Fibroblast of lung (primary cell): Measurements from ENCODE around the gene HPS3. TPM values are rescaled to one million over a fixed set of nuclear protein-coding genes. Genes with fewer than 3 reads are reported as not detected.

Experiments
- DNase-seq, 2 donors: peaks; one replicate each; pipeline versions ENCODE4 v3.0.0 to v3.0.0-alpha.2; 2010; ENCODE audit warnings: low read depth in 2 of 2
- H2AFZ ChIP-seq: 2 replicates; pipeline ENCODE4 v1.5.1; 2012; ENCODE audit warnings: low read length, control low read depth, inconsistent platforms
- H3K27ac ChIP-seq: 2 replicates; pipeline ENCODE4 v1.5.1; 2011; ENCODE audit warnings: low read length, control low read depth; ENCODE audit not compliant: insufficient read depth
- H3K27me3 ChIP-seq: 2 replicates; pipeline ENCODE4 v1.5.1; 2011; ENCODE audit warnings: mild to moderate bottlenecking, low read length; ENCODE audit not compliant: control insufficient read depth, insufficient read depth
- H3K36me3 ChIP-seq: 2 replicates; pipeline ENCODE4 v1.5.1; 2011; ENCODE audit warnings: low read length; ENCODE audit not compliant: control insufficient read depth, insufficient read depth
- H3K4me1 ChIP-seq: 2 replicates; pipeline ENCODE4 v1.5.1; 2011; ENCODE audit warnings: low read length; ENCODE audit not compliant: control insufficient read depth, insufficient read depth; ENCODE audit errors: extremely low read depth
- H3K4me2 ChIP-seq: 2 replicates; pipeline ENCODE4 v1.5.1; 2011; ENCODE audit warnings: low read length, control low read depth; ENCODE audit not compliant: insufficient read depth; ENCODE audit errors: extremely low read depth
- H3K4me3 ChIP-seq, 4 experiments: fragments of 200-600 bp in 1 of 4; sonication (generic) in 1 of 4; replicated peaks in 1 of 4; 2 replicates each; pipeline ENCODE4 v1.5.1; 2011 to 2016; ENCODE audit warnings: low read length in 4 of 4, low read depth in 3 of 4, mild to moderate bottlenecking in 3 of 4, control low read depth in 2 of 4, inconsistent platforms in 1 of 4, mixed read lengths in 1 of 4; ENCODE audit not compliant: insufficient read depth in 1 of 4; ENCODE audit errors: control extremely low read depth in 1 of 4
- H3K79me2 ChIP-seq: 2 replicates; pipeline ENCODE4 v1.5.1; 2012; ENCODE audit warnings: mild to moderate bottlenecking, low read length, inconsistent platforms; ENCODE audit not compliant: control insufficient read depth, insufficient read depth
- H3K9ac ChIP-seq: 2 replicates; pipeline ENCODE4 v1.5.1; 2011; ENCODE audit warnings: mild to moderate bottlenecking, low read length, control low read depth; ENCODE audit not compliant: insufficient read depth
- H3K9me3 ChIP-seq: 2 replicates; pipeline ENCODE4 v1.5.1; 2012; ENCODE audit warnings: low read depth, low read length; ENCODE audit not compliant: control insufficient read depth, insufficient read depth
- H4K20me1 ChIP-seq: 2 replicates; pipeline ENCODE4 v1.5.1; 2011; ENCODE audit warnings: low read length; ENCODE audit not compliant: control insufficient read depth, insufficient read depth; ENCODE audit errors: extremely low read depth
- EZH2 ChIP-seq: IDR thresholded peaks from 2 replicates; pipeline ENCODE4 v1.5.1; 2012; ENCODE audit warnings: low read length, control low read depth, mild to moderate bottlenecking; ENCODE audit errors: missing control alignments
- polyA minus RNA-seq: library from RNA; depleted of rRNA, polyadenylated mRNA; stranded (reverse); fragments of >200 nt; gene quantifications from 2 replicates; pipeline ENCODE4 v1.2.3, GENCODE V29; 2011; ENCODE audit warnings: low replicate concordance
- polyA plus RNA-seq, 2 donors: library from polyadenylated mRNA; depleted of rRNA in 1 of 2; stranded (reverse) in 1 of 2; unstranded in 1 of 2; fragments of >200 nt; gene quantifications; 2 replicates each; pipeline ENCODE4 v1.2.1, GENCODE V29; 2011 to 2012; ENCODE audit warnings: missing spikeins in 1 of 2
- total RNA-seq: library from RNA; depleted of rRNA; stranded (reverse); fragments of >200 nt; gene quantifications from 2 replicates; pipeline ENCODE4 v1.2.1, GENCODE V29; 2014
- TF ChIP-seq, protein P1 (sequence below), 2 donors: IDR thresholded peaks in 1 of 2; conservative IDR thresholded peaks in 1 of 2; 1 replicate in 1 of 2; 2 replicates in 1 of 2; pipeline ENCODE4 v1.5.1; 2011 to 2012; ENCODE audit warnings: low read length in 2 of 2, control low read depth in 1 of 2, inconsistent platforms in 1 of 2, low read depth in 1 of 2, mild to moderate bottlenecking in 1 of 2

The HPS3 gene, protein sequence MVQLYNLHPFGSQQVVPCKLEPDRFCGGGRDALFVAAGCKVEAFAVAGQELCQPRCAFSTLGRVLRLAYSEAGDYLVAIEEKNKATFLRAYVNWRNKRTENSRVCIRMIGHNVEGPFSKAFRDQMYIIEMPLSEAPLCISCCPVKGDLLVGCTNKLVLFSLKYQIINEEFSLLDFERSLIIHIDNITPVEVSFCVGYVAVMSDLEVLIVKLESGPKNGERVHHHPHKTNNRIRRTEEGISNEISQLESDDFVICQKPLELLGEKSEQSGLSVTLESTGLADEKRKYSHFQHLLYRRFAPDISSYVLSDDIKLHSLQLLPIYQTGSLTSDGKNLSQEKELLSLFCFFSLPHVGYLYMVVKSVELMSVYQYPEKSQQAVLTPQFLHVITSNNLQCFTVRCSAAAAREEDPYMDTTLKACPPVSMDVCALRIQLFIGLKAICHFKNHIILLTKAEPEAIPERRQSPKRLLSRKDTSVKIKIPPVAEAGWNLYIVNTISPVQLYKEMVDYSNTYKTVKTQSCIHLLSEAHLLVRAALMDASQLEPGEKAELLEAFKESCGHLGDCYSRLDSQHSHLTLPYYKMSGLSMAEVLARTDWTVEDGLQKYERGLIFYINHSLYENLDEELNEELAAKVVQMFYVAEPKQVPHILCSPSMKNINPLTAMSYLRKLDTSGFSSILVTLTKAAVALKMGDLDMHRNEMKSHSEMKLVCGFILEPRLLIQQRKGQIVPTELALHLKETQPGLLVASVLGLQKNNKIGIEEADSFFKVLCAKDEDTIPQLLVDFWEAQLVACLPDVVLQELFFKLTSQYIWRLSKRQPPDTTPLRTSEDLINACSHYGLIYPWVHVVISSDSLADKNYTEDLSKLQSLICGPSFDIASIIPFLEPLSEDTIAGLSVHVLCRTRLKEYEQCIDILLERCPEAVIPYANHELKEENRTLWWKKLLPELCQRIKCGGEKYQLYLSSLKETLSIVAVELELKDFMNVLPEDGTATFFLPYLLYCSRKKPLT
- 27.0 and 33.4 TPM in 2 replicates for total RNA-seq
- 31.0 and 31.2 TPM in 2 replicates for polyA plus RNA-seq
- polyA plus RNA-seq (2012), result 15.6 and 18.5 TPM in 2 replicates
- 6.6 and 9.1 TPM in 2 replicates for polyA minus RNA-seq

DNA sequence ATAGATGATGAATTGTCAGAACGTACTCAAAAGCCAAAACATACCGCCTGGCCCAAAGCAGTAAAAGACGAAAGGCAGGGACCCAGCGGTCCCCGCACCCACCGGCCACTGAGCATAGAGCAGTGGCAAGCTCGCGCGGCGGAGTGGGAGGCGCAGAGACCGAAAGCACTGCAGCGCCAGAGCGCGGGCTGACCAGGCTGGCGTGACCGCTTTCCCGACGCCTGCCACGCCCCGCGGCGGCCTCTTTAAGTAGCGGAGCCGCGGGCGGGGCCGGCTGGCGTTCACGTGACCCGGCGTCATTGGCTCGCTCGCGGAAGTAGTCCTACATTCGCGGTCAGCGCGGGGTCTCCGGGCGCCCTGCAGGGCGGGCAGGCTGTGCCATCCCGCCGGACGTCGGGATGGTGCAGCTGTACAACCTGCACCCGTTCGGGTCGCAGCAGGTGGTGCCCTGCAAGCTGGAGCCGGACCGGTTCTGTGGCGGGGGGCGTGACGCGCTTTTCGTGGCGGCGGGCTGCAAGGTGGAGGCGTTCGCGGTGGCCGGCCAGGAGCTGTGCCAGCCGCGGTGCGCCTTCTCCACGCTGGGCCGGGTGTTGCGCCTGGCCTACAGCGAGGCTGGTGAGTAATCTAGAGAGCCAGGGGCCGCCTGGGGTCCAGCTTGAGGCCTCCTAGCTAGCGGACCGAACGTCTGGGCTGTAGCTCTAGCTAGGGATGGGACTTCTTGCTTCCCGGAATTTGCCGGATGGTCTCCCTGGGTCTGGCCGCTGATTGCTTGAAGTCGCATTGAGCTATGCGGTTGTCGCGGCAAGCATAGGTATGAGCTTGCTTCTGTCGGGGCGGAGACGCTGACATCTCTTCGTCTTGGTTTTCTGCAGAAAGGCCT is at the start of gene HPS3:
Gene HPS3, plus strand, starts transcription at position 313 of the 880 bp plus-strand sequence. Its CDS starts 86 bp downstream, at position 399.
- Histone ChIP-seq H3K4me1 (no peaks in the 10 kb centered on the region), H3K27ac (peak within 1 kb of the TSS; percentile 90), H3K27me3 (no peaks in the 10 kb centered on the region), H3K36me3 (no peaks in the 10 kb centered on the region), H4K20me1 (no peaks in the 10 kb centered on the region), H2AFZ (peak within 1 kb of the TSS; percentile 96), H3K4me3 (peak within 1 kb of the TSS; percentile 80 to 98 (median 92)), H3K4me2 (peak within 1 kb of the TSS; percentile 90), H3K79me2 (peaks cover 32% of the 10 kb centered on the region), H3K9me3 (no peaks in the 10 kb centered on the region), H3K9ac (peak within 1 kb of the TSS; percentile 76)
- DNase-seq, result peak; percentile 88 to 89
- no peak for TF ChIP-seq EZH2
- TF ChIP-seq, protein P1, sequence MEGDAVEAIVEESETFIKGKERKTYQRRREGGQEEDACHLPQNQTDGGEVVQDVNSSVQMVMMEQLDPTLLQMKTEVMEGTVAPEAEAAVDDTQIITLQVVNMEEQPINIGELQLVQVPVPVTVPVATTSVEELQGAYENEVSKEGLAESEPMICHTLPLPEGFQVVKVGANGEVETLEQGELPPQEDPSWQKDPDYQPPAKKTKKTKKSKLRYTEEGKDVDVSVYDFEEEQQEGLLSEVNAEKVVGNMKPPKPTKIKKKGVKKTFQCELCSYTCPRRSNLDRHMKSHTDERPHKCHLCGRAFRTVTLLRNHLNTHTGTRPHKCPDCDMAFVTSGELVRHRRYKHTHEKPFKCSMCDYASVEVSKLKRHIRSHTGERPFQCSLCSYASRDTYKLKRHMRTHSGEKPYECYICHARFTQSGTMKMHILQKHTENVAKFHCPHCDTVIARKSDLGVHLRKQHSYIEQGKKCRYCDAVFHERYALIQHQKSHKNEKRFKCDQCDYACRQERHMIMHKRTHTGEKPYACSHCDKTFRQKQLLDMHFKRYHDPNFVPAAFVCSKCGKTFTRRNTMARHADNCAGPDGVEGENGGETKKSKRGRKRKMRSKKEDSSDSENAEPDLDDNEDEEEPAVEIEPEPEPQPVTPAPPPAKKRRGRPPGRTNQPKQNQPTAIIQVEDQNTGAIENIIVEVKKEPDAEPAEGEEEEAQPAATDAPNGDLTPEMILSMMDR (conservative IDR thresholded peaks at IDR 0.05 in 1 of 2, IDR thresholded peaks at IDR 0.05 in 1 of 2; ENCODE audit: low read depth in 1 of 2, low read length in 2 of 2), result no peak

- H3K9me3 ChIP-seq, result no peaks in the 10 kb centered on the region
- H3K27ac ChIP-seq, result no peak overlapping the region
These were observed 49.3 kb upstream of the HPS3 start for GRCh38 chr3:149080011-149080698.

More at GRCh38 chr3:149080011-149080698, 49.3 kb upstream of the HPS3 start:
- TF ChIP-seq, protein P1 (conservative IDR thresholded peaks at IDR 0.05 in 1 of 2, IDR thresholded peaks at IDR 0.05 in 1 of 2; ENCODE audit: low read depth in 1 of 2, low read length in 2 of 2), result no peak
- TF ChIP-seq EZH2, result no peak
- peaks cover 4% of the 10 kb centered on the region for H3K4me1 ChIP-seq
- no peaks in the 10 kb centered on the region for H3K36me3 ChIP-seq
- DNase-seq, result peak in 1 of 2 donors; percentile 22
- peaks cover 21% of the 10 kb centered on the region for H3K79me2 ChIP-seq
- H4K20me1 ChIP-seq, result no peaks in the 10 kb centered on the region
- no peaks in the 10 kb centered on the region for H3K27me3 ChIP-seq
- no peak overlapping the region for H3K4me3 ChIP-seq
- H2AFZ ChIP-seq, result no peak overlapping the region
- H3K4me2 ChIP-seq, result no peak overlapping the region
- H3K9ac ChIP-seq, result no peak overlapping the region
